GM23248 (cell line): ENCODE results near the gene RBM24.

Source experiments
- EZH2 ChIP-seq: fragments of 200-600 bp; sonication (generic); IDR thresholded peaks from 2 replicates; pipeline ENCODE4 v1.6.1; 2018; ENCODE audit warnings: antibody characterized with exemption, mild to moderate bottlenecking; ENCODE audit not compliant: insufficient read depth, poor library complexity, severe bottlenecking
- EZH2phosphoT487 ChIP-seq: fragments of 200-600 bp; sonication (generic); IDR thresholded peaks from 2 replicates; pipeline ENCODE4 v1.6.1; 2018; ENCODE audit warnings: antibody characterized with exemption, moderate library complexity, mild to moderate bottlenecking, low read depth; ENCODE audit not compliant: insufficient read depth

GRCh38 chr6:17283074-17283473 lies 1.9 kb downstream of the RBM24 start:
- TF ChIP-seq EZH2 (no peak), EZH2phosphoT487 (no peak)
